22Rv1 (cell line): ENCODE results near the gene VAMP5.
"Not testable (repeated sequence)": the region's sequence is repeated elsewhere in the genome, so short reads cannot be mapped to it uniquely, and the experiment has no call there.

Experiments
- ZFX ChIP-seq: fragments of 450-650 bp; IDR thresholded peaks from 2 replicates; pipeline ENCODE4 v1.6.1; 2017; ENCODE audit warnings: antibody characterized with exemption, borderline replicate concordance
- TF ChIP-seq, protein P1 (sequence below): fragments of 450-650 bp; IDR thresholded peaks from 2 replicates; pipeline ENCODE4 v1.5.1; 2017; ENCODE audit warnings: mild to moderate bottlenecking

DNA sequence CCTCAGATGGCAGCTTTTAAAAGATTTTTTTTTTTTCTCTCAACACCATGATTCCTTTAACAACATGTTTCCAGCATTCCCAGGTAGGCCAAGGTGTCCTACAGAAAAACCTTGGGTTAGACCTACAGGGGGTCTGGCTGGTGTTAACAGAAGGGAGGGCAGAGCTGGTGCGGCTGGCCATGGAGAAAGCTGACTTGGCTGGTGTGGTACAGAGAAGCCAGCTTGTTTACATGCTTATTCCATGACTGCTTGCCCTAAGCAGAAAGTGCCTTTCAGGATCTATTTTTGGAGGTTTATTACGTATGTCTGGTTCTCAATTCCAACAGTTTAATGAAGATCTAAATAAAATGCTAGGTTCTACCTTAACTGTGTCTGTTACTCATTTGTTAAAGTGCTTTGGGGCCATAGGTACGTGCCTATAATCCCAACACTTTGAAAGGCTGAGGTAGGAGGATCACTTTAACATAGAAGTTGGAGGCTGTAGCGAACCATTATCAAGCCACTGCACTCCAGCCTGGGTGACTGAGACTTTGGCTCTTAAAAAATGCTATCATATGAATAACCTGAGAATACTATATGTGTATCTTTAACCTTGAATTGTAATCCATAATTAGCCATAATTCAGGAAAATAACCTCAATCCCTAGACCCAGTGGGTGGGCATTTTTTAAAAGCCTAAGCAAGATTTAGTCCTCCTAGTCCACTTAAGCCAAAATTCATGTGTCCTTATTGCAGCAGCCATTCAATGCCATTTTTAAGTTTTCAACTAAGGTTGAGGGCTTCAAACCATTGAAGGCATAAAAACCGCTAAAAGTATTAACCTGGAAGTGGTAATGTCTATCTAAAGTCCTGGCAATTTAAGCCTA, 39.1 kb upstream of the VAMP5 start:
- TF ChIP-seq, protein P1, sequence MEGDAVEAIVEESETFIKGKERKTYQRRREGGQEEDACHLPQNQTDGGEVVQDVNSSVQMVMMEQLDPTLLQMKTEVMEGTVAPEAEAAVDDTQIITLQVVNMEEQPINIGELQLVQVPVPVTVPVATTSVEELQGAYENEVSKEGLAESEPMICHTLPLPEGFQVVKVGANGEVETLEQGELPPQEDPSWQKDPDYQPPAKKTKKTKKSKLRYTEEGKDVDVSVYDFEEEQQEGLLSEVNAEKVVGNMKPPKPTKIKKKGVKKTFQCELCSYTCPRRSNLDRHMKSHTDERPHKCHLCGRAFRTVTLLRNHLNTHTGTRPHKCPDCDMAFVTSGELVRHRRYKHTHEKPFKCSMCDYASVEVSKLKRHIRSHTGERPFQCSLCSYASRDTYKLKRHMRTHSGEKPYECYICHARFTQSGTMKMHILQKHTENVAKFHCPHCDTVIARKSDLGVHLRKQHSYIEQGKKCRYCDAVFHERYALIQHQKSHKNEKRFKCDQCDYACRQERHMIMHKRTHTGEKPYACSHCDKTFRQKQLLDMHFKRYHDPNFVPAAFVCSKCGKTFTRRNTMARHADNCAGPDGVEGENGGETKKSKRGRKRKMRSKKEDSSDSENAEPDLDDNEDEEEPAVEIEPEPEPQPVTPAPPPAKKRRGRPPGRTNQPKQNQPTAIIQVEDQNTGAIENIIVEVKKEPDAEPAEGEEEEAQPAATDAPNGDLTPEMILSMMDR, result not testable (repeated sequence)
- TF ChIP-seq ZFX, result not testable (repeated sequence)
